IPS DF 6.9 (cell line): ENCODE data around the gene MSX2.

Experiments
- DNase-seq: peaks from one replicate; pipeline ENCODE4 v3.0.0-alpha.2; 2013; ENCODE audit warnings: low read depth, low spot score
- H3K27ac ChIP-seq: one replicate; pipeline ENCODE4 v1.5.1; 2013; ENCODE audit warnings: low read length, control low read depth
- H3K27me3 ChIP-seq: 2 replicates; pipeline ENCODE4 v1.6.1; 2013; ENCODE audit warnings: mild to moderate bottlenecking, low read length; ENCODE audit not compliant: control insufficient read depth, insufficient read depth
- H3K36me3 ChIP-seq: 2 replicates; pipeline ENCODE4 v1.6.1; 2013; ENCODE audit warnings: low read length; ENCODE audit not compliant: control insufficient read depth, insufficient read depth
- H3K4me1 ChIP-seq: 2 replicates; pipeline ENCODE4 v1.6.1; 2013; ENCODE audit warnings: low read length; ENCODE audit not compliant: control insufficient read depth, insufficient read depth
- H3K4me3 ChIP-seq: 2 replicates; pipeline ENCODE4 v1.5.1; 2013; ENCODE audit warnings: mild to moderate bottlenecking, low read length
- H3K9me3 ChIP-seq: 2 replicates; pipeline ENCODE4 v1.6.1; 2013; ENCODE audit warnings: low read length, inconsistent platforms; ENCODE audit not compliant: control insufficient read depth, insufficient read depth
- WGBS: extraction: QIAGEN DNeasy Blood & Tissue Kit; methylation state at CpG from one replicate; pipeline ENCODE4 v1.1.7; 2013; ENCODE audit warnings: mixed read lengths, missing lambda C conversion rate; ENCODE audit not compliant: insufficient read length, insufficient coverage; 5-methylcytosine and 5-hydroxymethylcytosine counted together

MSX2 gene

GRCh38 chr5:174693697-174694385 lies 30.5 kb upstream of the MSX2 start:
- Histone ChIP-seq H3K27ac (no peak overlapping the region), H3K9me3 (no peaks in the 10 kb centered on the region), H3K27me3 (peaks cover 3% of the 10 kb centered on the region; the same call in 1 of the 2 replicates), H3K4me1 (peaks cover 2% of the 10 kb centered on the region), H3K4me3 (no peak overlapping the region), H3K36me3 (no peaks in the 10 kb centered on the region)
- DNase-seq = no peak
- no CpG with 5 or more reads among the region's 11 CpGs for WGBS

GRCh38 chr5:174694611-174695010 lies 29.8 kb upstream of the MSX2 start:
- Histone ChIP-seq H3K27ac (no peak overlapping the region), H3K4me3 (no peak overlapping the region), H3K4me1 (peaks cover 2% of the 10 kb centered on the region), H3K36me3 (no peaks in the 10 kb centered on the region), H3K27me3 (peaks cover 2% of the 10 kb centered on the region; the same call in 1 of the 2 replicates), H3K9me3 (no peaks in the 10 kb centered on the region)
- WGBS = no CpG with 5 or more reads among the region's 7 CpGs
- DNase-seq = no peak

- Histone ChIP-seq H3K9me3 (no peaks in the 10 kb centered on the region), H3K27me3 (peaks cover 2% of the 10 kb centered on the region; the same call in 1 of the 2 replicates), H3K4me1 (peaks cover 2% of the 10 kb centered on the region), H3K4me3 (no peak overlapping the region), H3K27ac (no peak overlapping the region), H3K36me3 (no peaks in the 10 kb centered on the region)
- no peak for DNase-seq
- no CpG with 5 or more reads among the region's 8 CpGs for WGBS
These were observed 26.2 kb upstream of the MSX2 start for GRCh38 chr5:174698156-174698555.

- Histone ChIP-seq H3K4me3 (no peak overlapping the region), H3K4me1 (no peaks in the 10 kb centered on the region; the same call in 1 of the 2 replicates), H3K9me3 (no peaks in the 10 kb centered on the region), H3K36me3 (no peaks in the 10 kb centered on the region), H3K27me3 (no peaks in the 10 kb centered on the region), H3K27ac (no peak overlapping the region)
- WGBS = no CpG with 5 or more reads among the region's 3 CpGs
- no peak for DNase-seq
These were observed 25.3 kb upstream of the MSX2 start for GRCh38 chr5:174699131-174699530.

GRCh38 chr5:174706997-174707572 lies 17.3 kb upstream of the MSX2 start:
- H3K27me3 ChIP-seq = no peaks in the 10 kb centered on the region
- H3K4me1 ChIP-seq = no peaks in the 10 kb centered on the region
- no peak for DNase-seq
- no peaks in the 10 kb centered on the region for H3K9me3 ChIP-seq
- WGBS = no CpG with 5 or more reads among the region's 9 CpGs
- no peak overlapping the region for H3K27ac ChIP-seq
- no peak overlapping the region for H3K4me3 ChIP-seq
- H3K36me3 ChIP-seq = no peaks in the 10 kb centered on the region

GRCh38 chr5:174707671-174708070 lies 16.7 kb upstream of the MSX2 start:
- H3K36me3 ChIP-seq = no peaks in the 10 kb centered on the region
- no peaks in the 10 kb centered on the region for H3K4me1 ChIP-seq
- no peak overlapping the region for H3K4me3 ChIP-seq
- no peaks in the 10 kb centered on the region for H3K9me3 ChIP-seq
- no peak for DNase-seq
- H3K27me3 ChIP-seq = no peaks in the 10 kb centered on the region
- H3K27ac ChIP-seq = no peak overlapping the region
- WGBS = no CpG with 5 or more reads among the region's 11 CpGs

- WGBS = no CpG with 5 or more reads among the region's 20 CpGs
- Histone ChIP-seq H3K27me3 (no peaks in the 10 kb centered on the region), H3K9me3 (no peaks in the 10 kb centered on the region), H3K4me1 (no peaks in the 10 kb centered on the region), H3K27ac (no peak overlapping the region), H3K36me3 (no peaks in the 10 kb centered on the region), H3K4me3 (no peak overlapping the region)
- DNase-seq = no peak
These were observed 15.7 kb upstream of the MSX2 start for GRCh38 chr5:174708476-174709207.

GRCh38 chr5:174714751-174715150 lies 9.6 kb upstream of the MSX2 start:
- Histone ChIP-seq H3K27ac (no peak overlapping the region), H3K27me3 (peaks cover 19% of the 10 kb centered on the region), H3K4me3 (no peak overlapping the region), H3K9me3 (no peaks in the 10 kb centered on the region), H3K36me3 (no peaks in the 10 kb centered on the region), H3K4me1 (peaks cover under 1% of the 10 kb centered on the region; the same call in 1 of the 2 replicates)
- DNase-seq = no peak

- Histone ChIP-seq H3K27me3 (peaks cover 29% of the 10 kb centered on the region), H3K27ac (no peak overlapping the region), H3K36me3 (no peaks in the 10 kb centered on the region), H3K4me3 (no peak overlapping the region), H3K4me1 (peaks cover 2% of the 10 kb centered on the region; the same call in 1 of the 2 replicates), H3K9me3 (no peaks in the 10 kb centered on the region)
- no peak for DNase-seq
- no CpG with 5 or more reads among the region's 3 CpGs for WGBS
These were observed 8.6 kb upstream of the MSX2 start for GRCh38 chr5:174715804-174716203.

GRCh38 chr5:174717826-174718455 lies 6.4 kb upstream of the MSX2 start:
- no peaks in the 10 kb centered on the region for H3K36me3 ChIP-seq
- peaks cover 3% of the 10 kb centered on the region; the same call in 1 of the 2 replicates for H3K4me1 ChIP-seq
- H3K27ac ChIP-seq = no peak overlapping the region
- H3K27me3 ChIP-seq = peaks cover 46% of the 10 kb centered on the region
- H3K4me3 ChIP-seq = no peak overlapping the region
- H3K9me3 ChIP-seq = no peaks in the 10 kb centered on the region
- DNase-seq = no peak
- no CpG with 5 or more reads among the region's 5 CpGs for WGBS
